ENCODE data around the gene ZMYND8.

DNA sequence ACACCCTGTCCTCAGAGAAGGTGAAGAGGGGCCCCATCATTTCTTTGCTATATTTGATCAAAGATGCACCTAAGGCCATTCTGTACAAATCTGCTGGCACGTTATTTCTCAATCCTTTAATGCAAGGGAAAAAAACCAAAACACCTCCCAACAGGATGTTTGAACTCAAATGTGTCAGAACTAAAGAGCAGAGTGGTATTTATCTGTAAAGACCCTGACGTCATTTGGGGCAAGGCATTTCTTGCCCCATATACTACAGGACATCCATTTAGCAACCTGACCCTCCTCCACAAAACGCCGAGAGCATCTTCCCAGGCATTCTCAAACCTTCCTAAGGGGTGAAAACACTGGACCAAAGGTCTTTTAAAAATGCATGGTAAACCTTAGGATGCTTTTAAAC is 50.8 kb downstream of the ZMYND8 start:
- TF ChIP-seq, protein P1, sequence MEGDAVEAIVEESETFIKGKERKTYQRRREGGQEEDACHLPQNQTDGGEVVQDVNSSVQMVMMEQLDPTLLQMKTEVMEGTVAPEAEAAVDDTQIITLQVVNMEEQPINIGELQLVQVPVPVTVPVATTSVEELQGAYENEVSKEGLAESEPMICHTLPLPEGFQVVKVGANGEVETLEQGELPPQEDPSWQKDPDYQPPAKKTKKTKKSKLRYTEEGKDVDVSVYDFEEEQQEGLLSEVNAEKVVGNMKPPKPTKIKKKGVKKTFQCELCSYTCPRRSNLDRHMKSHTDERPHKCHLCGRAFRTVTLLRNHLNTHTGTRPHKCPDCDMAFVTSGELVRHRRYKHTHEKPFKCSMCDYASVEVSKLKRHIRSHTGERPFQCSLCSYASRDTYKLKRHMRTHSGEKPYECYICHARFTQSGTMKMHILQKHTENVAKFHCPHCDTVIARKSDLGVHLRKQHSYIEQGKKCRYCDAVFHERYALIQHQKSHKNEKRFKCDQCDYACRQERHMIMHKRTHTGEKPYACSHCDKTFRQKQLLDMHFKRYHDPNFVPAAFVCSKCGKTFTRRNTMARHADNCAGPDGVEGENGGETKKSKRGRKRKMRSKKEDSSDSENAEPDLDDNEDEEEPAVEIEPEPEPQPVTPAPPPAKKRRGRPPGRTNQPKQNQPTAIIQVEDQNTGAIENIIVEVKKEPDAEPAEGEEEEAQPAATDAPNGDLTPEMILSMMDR (IDR thresholded peaks at IDR 0.05; ENCODE audit: borderline replicate concordance, extremely low read depth, low read length, poor library complexity, severe bottlenecking) = no peak
- no peak for TF ChIP-seq EZH2 (IDR thresholded peaks at IDR 0.05; ENCODE audit: borderline replicate concordance, low read depth, low read length, severe bottlenecking)

Data from DND-41 (cell line).